CD4-positive, CD25-positive, alpha-beta regulatory T cell (primary cell): ENCODE data around the gene YPEL4. TPM values are rescaled to one million over a fixed set of nuclear protein-coding genes. Genes with fewer than 3 reads are reported as not detected.

ENCODE experiments used
- ATAC-seq, 2 donors: fragments of 150-1000 bp; cut with Tn5 transposase; one replicate each; pipeline ENCODE4 v1.10.0; 2021; ENCODE audit warnings: low read depth in 2 of 2, moderate number of reproducible peaks in 2 of 2, moderate library complexity in 1 of 2
- DNase-seq, 3 donors: peaks; one replicate each; pipeline versions ENCODE4 v3.0.0 to v3.0.0-alpha.2; 2012 to 2022; ENCODE audit warnings: mixed read lengths in 1 of 3
- H3K27ac ChIP-seq: one replicate; pipeline ENCODE4 v1.7.0; 2013; ENCODE audit warnings: mild to moderate bottlenecking, low read length; ENCODE audit not compliant: insufficient read depth, poor library complexity, severe bottlenecking
- H3K27me3 ChIP-seq: one replicate; pipeline ENCODE4 v1.7.0; 2013; ENCODE audit warnings: low read length; ENCODE audit not compliant: control insufficient read depth, insufficient read depth
- H3K36me3 ChIP-seq: one replicate; pipeline ENCODE4 v1.7.0; 2013; ENCODE audit warnings: mild to moderate bottlenecking, low read length, moderate library complexity; ENCODE audit not compliant: control insufficient read depth, insufficient read depth
- H3K4me1 ChIP-seq: 2 replicates; pipeline ENCODE4 v1.7.0; 2013; ENCODE audit warnings: mild to moderate bottlenecking, low read length; ENCODE audit not compliant: insufficient read depth, control insufficient read depth, poor library complexity, severe bottlenecking
- H3K4me3 ChIP-seq: one replicate; pipeline ENCODE4 v1.7.0; 2013; ENCODE audit warnings: low read depth, mild to moderate bottlenecking, low read length, moderate library complexity
- H3K9me3 ChIP-seq, 2 experiments: 1 replicate in 1 of 2; 2 replicates in 1 of 2; pipeline ENCODE4 v1.7.0; 2013; ENCODE audit warnings: low read length in 2 of 2, mild to moderate bottlenecking in 1 of 2, moderate library complexity in 1 of 2; ENCODE audit not compliant: control insufficient read depth in 2 of 2
- H3K27ac Mint-ChIP-seq, 3 donors: one replicate each; pipeline ENCODE4 v1.8.0; 2020 to 2022; ENCODE audit warnings: mild to moderate bottlenecking in 3 of 3, mixed read lengths in 3 of 3, moderate library complexity in 2 of 3
- H3K27me3 Mint-ChIP-seq: one replicate; pipeline ENCODE4 v1.8.0; 2022; ENCODE audit warnings: mild to moderate bottlenecking, mixed read lengths
- H3K36me3 Mint-ChIP-seq: one replicate; pipeline ENCODE4 v1.8.0; 2020; ENCODE audit warnings: mixed read lengths
- H3K4me1 Mint-ChIP-seq, 4 donors: one replicate each; pipeline ENCODE4 v1.8.0; 2020 to 2022; ENCODE audit warnings: mixed read lengths in 4 of 4, mild to moderate bottlenecking in 1 of 4
- H3K4me3 Mint-ChIP-seq, 4 donors: one replicate each; pipeline ENCODE4 v1.8.0; 2020 to 2022; ENCODE audit warnings: mild to moderate bottlenecking in 4 of 4, mixed read lengths in 4 of 4, moderate library complexity in 3 of 4
- H3K9me3 Mint-ChIP-seq, 7 donors: one replicate each; pipeline ENCODE4 v1.8.0; 2020 to 2022; ENCODE audit warnings: mixed read lengths in 7 of 7, mild to moderate bottlenecking in 3 of 7, moderate library complexity in 2 of 7
- polyA plus RNA-seq, 4 donors: library from polyadenylated mRNA; unstranded; fragments of 300-500 nt; fragmentation: Illumina TruSeq; gene quantifications; one replicate each; pipeline ENCODE4 v1.2.3, GENCODE V29; 2021
- total RNA-seq: library from RNA; stranded (reverse); gene quantifications from one replicate; pipeline ENCODE4 v1.2.3, GENCODE V29; 2022

The YPEL4 gene
- total and polyA plus RNA-seq, 5 donors from 2014 or later: 0.13 to 0.99 (median 0.41) TPM; not detected in 2

GRCh38 chr11:57674251-57674650 lies 24.5 kb upstream of the YPEL4 start:
- Histone ChIP-seq H3K4me3 (no peak overlapping the region), H3K27ac (no peak overlapping the region), H3K36me3 (peaks cover 58% of the 10 kb centered on the region), H3K4me1 (peaks cover 54% of the 10 kb centered on the region), H3K9me3 (no peaks in the 10 kb centered on the region), H3K27me3 (no peaks in the 10 kb centered on the region)
- Mint-ChIP-seq H3K27ac (peak overlapping the region in 1 of 3 donors; percentile 30), H3K9me3 (no peaks in the 10 kb centered on the region), H3K4me3 (peak overlapping the region in 3 of 4 donors; percentile 2 to 62 (median 5)), H3K4me1 (peaks cover 17 to 87% (median 71%) of the 10 kb centered on the region in 4 donors), H3K27me3 (no peaks in the 10 kb centered on the region), H3K36me3 (peaks cover 29% of the 10 kb centered on the region)
- DNase-seq: no peak
- ATAC-seq: no peak

DNA sequence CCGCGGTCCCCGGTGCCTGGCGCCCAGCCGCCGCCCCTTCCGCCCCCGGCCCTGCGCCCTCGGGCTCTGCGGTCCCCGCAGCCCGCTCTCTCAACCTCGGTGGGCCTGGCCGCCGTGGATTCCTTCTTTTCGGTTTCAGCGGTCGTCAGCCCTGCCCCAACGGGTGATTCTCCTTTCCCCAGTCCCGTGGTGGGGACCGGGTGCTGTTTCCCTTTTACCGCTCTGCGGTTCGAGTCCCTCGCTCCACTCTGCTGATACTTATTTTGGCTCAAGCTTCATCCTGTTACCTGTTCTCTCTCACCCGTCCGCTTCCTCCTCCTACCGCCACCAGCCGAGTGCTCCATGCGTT lies 18.7 kb upstream of the YPEL4 start:
- Histone ChIP-seq H3K4me3 (peak overlapping the region; percentile 85), H3K27ac (peak overlapping the region; percentile 99), H3K9me3 (no peaks in the 10 kb centered on the region), H3K36me3 (peaks cover 18% of the 10 kb centered on the region), H3K27me3 (no peaks in the 10 kb centered on the region), H3K4me1 (peaks cover 49% of the 10 kb centered on the region)
- ATAC-seq: no peak
- H3K4me1 Mint-ChIP-seq: peaks cover 9 to 62% (median 55%) of the 10 kb centered on the region in 4 donors
- H3K27me3 Mint-ChIP-seq: peaks cover 14% of the 10 kb centered on the region
- peak in 1 of 3 donors; percentile 67 for DNase-seq
- peak overlapping the region; percentile 91 to 96 (median 92) for H3K4me3 Mint-ChIP-seq
- H3K9me3 Mint-ChIP-seq: peaks cover 0 to 2% (median 0%) of the 10 kb centered on the region in 7 donors
- H3K36me3 Mint-ChIP-seq: peaks cover 10% of the 10 kb centered on the region
- H3K27ac Mint-ChIP-seq: peak overlapping the region; percentile 96 to 100 (median 98)

- Mint-ChIP-seq H3K9me3 (peaks cover 0 to 2% (median 0%) of the 10 kb centered on the region in 7 donors), H3K27me3 (peaks cover 14% of the 10 kb centered on the region), H3K4me3 (peak within 1 kb of the TSS; percentile 91 to 96 (median 92)), H3K36me3 (peaks cover 5% of the 10 kb centered on the region), H3K27ac (peak within 1 kb of the TSS; percentile 98 to 100 (median 100)), H3K4me1 (peaks cover 5 to 56% (median 51%) of the 10 kb centered on the region in 4 donors)
- Histone ChIP-seq H3K4me3 (peak within 1 kb of the TSS; percentile 99), H3K9me3 (no peaks in the 10 kb centered on the region), H3K36me3 (peaks cover 13% of the 10 kb centered on the region), H3K4me1 (peaks cover 47% of the 10 kb centered on the region), H3K27me3 (no peaks in the 10 kb centered on the region), H3K27ac (peak within 1 kb of the TSS; percentile 99)
- peak; percentile 100 for DNase-seq
- peak; percentile 88 for ATAC-seq
These were observed 18.2 kb upstream of the YPEL4 start, which contains the start of gene ZDHHC5 for GRCh38 chr11:57667736-57668433. ZDHHC5 (plus strand) TSS chr11:57668114; CDS start chr11:57673091, 4,977 bp downstream.

DNA sequence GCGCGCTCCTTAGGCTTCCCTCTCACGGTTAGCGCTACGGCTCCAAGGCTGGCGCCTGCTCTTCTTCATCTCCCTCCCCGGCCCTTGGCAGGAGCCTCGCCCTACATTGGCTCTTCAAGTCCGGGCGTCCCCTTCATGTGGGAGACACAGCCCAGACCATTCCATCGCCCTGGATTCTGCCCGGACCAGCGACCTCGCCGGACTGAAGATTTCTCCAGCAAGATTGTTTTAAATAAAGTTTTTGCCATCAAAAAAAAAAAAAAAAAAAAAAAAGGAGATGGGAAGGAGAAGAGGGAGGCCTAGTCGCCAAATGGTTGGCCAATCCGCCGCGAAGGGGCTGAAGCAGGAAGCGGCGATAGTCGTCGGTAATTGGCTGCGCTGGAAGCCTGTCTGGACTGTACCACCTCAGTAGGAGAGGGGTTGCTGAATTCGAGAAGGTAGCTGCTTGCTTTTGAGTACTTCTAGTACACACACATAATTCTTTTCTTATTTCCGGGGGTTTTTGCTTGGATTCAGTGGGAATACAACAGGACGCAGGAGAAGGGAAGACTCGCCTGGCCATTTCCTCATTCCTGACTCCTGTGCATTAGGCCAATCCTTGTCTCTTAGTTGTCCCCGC lies 17.5 kb upstream of the YPEL4 start:
- H3K4me1 ChIP-seq: peaks cover 46% of the 10 kb centered on the region
- Mint-ChIP-seq H3K27ac (peak overlapping the region; percentile 98 to 100 (median 100)), H3K9me3 (peaks cover 0 to 2% (median 0%) of the 10 kb centered on the region in 7 donors), H3K27me3 (peaks cover 14% of the 10 kb centered on the region), H3K4me3 (peak overlapping the region; percentile 91 to 96 (median 92)), H3K4me1 (peaks cover 5 to 54% (median 46%) of the 10 kb centered on the region in 4 donors), H3K36me3 (peaks cover 7% of the 10 kb centered on the region)
- ATAC-seq (peak; percentile 66 to 69), DNase-seq (peak; percentile 91 to 98 (median 98))
- H3K36me3 ChIP-seq: peaks cover 12% of the 10 kb centered on the region
- no peaks in the 10 kb centered on the region for H3K27me3 ChIP-seq
- peak overlapping the region; percentile 99 for H3K4me3 ChIP-seq
- peak overlapping the region; percentile 99 for H3K27ac ChIP-seq
- H3K9me3 ChIP-seq: no peaks in the 10 kb centered on the region

- Histone ChIP-seq H3K27me3 (no peaks in the 10 kb centered on the region), H3K9me3 (no peaks in the 10 kb centered on the region), H3K36me3 (peaks cover 34% of the 10 kb centered on the region), H3K27ac (no peak overlapping the region), H3K4me1 (peaks cover 17% of the 10 kb centered on the region), H3K4me3 (no peak overlapping the region)
- peaks cover 0 to 2% (median 0%) of the 10 kb centered on the region in 7 donors for H3K9me3 Mint-ChIP-seq
- H3K4me3 Mint-ChIP-seq: peak overlapping the region in 1 of 4 donors; percentile 84
- peaks cover 11% of the 10 kb centered on the region for H3K27me3 Mint-ChIP-seq
- no peak for ATAC-seq
- no peak overlapping the region for H3K27ac Mint-ChIP-seq
- peaks cover 5 to 43% (median 24%) of the 10 kb centered on the region in 4 donors for H3K4me1 Mint-ChIP-seq
- DNase-seq: no peak
- peaks cover 26% of the 10 kb centered on the region for H3K36me3 Mint-ChIP-seq
These were observed 14.3 kb upstream of the YPEL4 start for GRCh38 chr11:57663975-57664374.

DNA sequence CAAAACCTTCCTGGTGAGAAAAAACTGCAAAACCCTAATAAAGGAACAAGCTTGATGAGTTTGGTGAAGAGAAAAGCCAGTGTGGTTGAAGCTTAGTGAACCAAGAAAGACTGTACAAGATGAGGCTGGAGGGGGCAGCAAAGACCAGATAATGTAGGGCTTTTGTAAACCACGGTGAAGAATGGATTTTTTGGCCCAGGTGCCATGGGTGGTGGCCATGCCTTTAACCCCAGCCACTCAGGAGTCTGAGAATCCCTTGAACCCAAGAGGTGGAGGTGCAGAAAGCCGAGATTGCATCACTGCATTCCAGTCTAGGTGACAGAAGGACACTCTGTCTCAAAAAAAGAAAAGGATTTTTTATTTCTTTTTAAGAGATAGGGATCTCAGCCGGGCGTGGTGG lies 13.2 kb upstream of the YPEL4 start:
- Mint-ChIP-seq H3K4me1 (peaks cover 5 to 50% (median 25%) of the 10 kb centered on the region in 4 donors), H3K27ac (no peak overlapping the region), H3K4me3 (peak overlapping the region in 1 of 4 donors; percentile 60), H3K9me3 (no peaks in the 10 kb centered on the region), H3K27me3 (peaks cover 10% of the 10 kb centered on the region), H3K36me3 (peaks cover 29% of the 10 kb centered on the region)
- DNase-seq: peak in 1 of 3 donors; percentile 50
- ATAC-seq: no peak
- Histone ChIP-seq H3K27ac (no peak overlapping the region), H3K9me3 (no peaks in the 10 kb centered on the region), H3K27me3 (no peaks in the 10 kb centered on the region), H3K4me3 (no peak overlapping the region), H3K4me1 (peaks cover 22% of the 10 kb centered on the region), H3K36me3 (peaks cover 34% of the 10 kb centered on the region)

- Mint-ChIP-seq H3K4me3 (peak overlapping the region; percentile 27 to 93 (median 42)), H3K4me1 (peaks cover 5 to 47% (median 25%) of the 10 kb centered on the region in 4 donors), H3K9me3 (no peaks in the 10 kb centered on the region), H3K36me3 (peaks cover 29% of the 10 kb centered on the region), H3K27me3 (peaks cover 5% of the 10 kb centered on the region), H3K27ac (no peak overlapping the region)
- no peak overlapping the region for H3K27ac ChIP-seq
- peaks cover 34% of the 10 kb centered on the region for H3K36me3 ChIP-seq
- no peak overlapping the region for H3K4me3 ChIP-seq
- H3K9me3 ChIP-seq: no peaks in the 10 kb centered on the region
- no peak for ATAC-seq
- no peak for DNase-seq
- H3K27me3 ChIP-seq: no peaks in the 10 kb centered on the region
- H3K4me1 ChIP-seq: peaks cover 22% of the 10 kb centered on the region
These were observed 10.0 kb upstream of the YPEL4 start for GRCh38 chr11:57659669-57660068.
